HCEC 1CT (cell line): ENCODE data around the gene ARL11.
"Not testable (repeated sequence)": the region's sequence is repeated elsewhere in the genome, so short reads cannot be mapped to it uniquely, and the experiment has no call there.

Experiments
- DNase-seq: peaks from one replicate; pipeline ENCODE4 v3.0.0-alpha.2; 2017

ARL11 gene

GRCh38 chr13:49627831-49628652, at the start of gene ARL11:
Gene ARL11, plus strand, starts transcription at chr13:49628507. Its CDS starts 1,941 bp downstream, at chr13:49630448.
- no peak for DNase-seq

GRCh38 chr13:49579501-49579900, 48.8 kb upstream of the ARL11 start:
- no peak for DNase-seq

DNA sequence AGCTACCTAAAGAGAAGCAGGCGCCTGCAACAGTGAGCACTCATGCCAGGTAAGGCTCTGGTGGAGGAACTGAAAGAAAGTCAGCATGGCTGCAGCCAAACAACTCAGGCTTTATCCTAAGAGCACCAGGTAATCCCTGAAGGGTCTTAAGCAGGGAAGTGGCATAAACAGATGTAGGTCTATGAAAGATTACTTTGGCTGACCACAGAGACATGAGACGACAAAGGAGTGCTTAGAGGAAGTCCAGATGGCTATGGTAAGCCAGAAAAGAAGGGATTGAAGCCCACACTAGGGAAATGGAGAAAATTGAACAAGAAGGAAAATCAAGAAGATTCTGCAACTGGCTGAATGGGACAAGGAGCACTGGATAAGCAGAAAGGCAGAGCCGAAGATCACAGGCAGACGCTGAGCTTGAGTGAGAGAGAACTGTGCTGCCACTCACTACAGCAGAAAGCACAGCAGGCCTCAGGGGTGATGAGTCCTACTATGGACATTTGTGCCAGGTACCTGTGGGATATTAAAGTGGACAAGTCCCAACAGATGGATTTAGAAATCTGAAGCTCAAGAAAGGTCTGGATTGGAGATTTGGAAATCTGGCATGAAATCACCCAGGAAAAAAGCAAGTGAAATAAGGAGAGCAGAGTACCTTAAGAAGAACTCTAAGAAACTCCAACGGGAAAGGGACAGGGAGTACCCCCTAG, 47.2 kb upstream of the ARL11 start:
- no peak for DNase-seq

GRCh38 chr13:49584771-49585182, 43.5 kb upstream of the ARL11 start:
- DNase-seq: peak; percentile 9

GRCh38 chr13:49585220-49586157, 42.8 kb upstream of the ARL11 start, which contains the start of gene RCBTB1:
Gene RCBTB1, minus strand, starts transcription at chr13:49585558. Its CDS starts 18,279 bp downstream, at chr13:49567279.
- DNase-seq: peak; percentile 63

GRCh38 chr13:49586717-49587116, 41.6 kb upstream of the ARL11 start:
- no peak for DNase-seq

DNA sequence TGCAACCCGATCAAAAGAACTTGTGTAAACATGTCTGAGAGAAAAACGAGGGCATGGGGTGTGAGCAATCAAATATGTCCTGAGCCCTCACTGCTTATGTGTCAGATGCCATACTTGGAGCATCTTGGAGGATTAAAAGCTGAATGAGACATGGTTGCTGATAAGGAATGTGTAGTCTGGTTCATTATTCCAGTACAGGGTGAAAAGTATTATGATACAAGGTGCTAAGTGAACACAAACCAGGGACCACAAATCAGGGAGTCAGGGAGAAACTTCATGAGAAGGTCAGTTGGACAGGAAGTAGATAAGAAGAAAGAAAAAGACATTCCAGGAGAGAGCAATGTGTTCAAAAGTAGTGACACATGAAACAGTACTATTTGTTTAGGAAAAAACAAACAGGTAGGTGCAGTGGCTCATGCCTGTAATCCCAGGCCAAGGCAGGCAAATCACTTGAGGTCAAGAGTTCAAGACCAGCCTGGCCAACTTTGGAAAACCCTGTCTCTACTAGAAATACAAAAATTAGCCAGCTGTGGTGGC, 40.9 kb upstream of the ARL11 start:
- DNase-seq: peak; percentile 24

DNA sequence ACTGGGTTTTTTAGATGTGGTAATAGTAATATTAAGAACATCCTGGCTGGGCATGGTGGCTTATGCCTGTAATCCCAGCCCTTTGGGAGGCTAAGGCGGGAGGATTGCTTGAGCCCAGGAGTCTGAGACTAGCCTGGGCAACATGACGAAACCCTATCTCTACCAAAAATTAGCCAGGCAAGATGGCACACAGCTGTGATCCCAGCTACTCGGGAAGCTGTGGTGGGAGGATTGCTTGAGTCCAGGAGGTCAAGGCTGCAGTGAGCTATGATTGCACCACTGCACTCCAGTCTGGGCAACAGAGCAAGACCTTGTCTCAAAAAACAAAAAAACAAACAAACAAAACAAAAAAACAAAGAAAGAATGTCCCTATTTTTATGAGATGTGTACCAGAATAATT, 37.6 kb upstream of the ARL11 start:
- DNase-seq: not testable (repeated sequence)

DNA sequence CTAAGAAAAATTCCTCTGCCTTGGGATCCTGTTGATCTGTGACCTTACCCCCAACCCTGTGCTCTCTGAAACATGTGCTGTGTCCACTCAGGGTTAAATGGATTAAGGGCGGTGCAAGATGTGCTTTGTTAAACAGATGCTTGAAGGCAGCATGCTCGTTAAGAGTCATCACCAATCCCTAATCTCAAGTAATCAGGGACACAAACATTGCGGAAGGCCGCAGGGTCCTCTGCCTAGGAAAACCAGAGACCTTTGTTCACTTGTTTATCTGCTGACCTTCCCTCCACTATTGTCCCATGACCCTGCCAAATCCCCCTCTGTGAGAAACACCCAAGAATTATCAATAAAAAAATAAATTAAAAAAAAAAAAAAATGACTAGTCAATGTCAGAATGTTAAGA, 34.4 kb upstream of the ARL11 start:
- DNase-seq: not testable (repeated sequence)

DNA sequence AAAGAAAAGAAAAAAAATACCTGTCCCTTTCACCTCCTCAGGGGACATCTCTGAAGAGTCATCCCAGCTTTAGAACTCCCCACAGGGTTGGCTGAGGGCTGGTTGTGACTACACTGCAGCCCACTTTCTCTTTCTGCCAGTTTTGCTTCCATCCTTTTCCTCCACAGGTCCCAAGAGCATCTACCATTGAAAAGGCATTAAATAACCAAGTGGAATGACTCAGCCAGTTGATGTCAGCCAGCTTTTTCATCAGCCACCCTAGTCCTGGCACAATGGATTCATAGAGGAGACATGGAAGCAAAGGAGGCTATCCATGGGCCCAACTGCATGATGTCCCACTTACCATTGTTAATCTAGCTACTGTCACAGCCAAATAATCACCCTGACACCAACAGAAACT, 33.7 kb upstream of the ARL11 start:
- DNase-seq: no peak

DNA sequence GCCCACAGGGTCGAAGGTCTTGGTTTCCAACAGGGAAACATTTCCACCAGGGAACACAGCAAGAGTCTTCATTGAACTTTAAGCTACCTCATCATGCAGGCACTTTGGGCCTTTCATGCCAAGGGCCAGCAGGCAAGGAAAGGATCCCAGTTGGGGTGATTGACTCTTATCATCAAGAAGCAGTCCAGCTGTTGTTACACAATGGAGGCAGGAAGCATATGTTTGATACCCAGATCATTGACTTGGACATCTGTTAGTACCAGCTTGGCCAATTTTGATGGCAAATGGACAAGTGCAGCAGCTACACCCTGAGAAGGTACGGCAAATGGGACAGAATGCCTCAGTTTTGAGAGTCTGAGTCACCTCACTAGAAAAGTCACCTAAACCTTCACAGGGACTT, 32.1 kb upstream of the ARL11 start:
- DNase-seq: no peak

DNA sequence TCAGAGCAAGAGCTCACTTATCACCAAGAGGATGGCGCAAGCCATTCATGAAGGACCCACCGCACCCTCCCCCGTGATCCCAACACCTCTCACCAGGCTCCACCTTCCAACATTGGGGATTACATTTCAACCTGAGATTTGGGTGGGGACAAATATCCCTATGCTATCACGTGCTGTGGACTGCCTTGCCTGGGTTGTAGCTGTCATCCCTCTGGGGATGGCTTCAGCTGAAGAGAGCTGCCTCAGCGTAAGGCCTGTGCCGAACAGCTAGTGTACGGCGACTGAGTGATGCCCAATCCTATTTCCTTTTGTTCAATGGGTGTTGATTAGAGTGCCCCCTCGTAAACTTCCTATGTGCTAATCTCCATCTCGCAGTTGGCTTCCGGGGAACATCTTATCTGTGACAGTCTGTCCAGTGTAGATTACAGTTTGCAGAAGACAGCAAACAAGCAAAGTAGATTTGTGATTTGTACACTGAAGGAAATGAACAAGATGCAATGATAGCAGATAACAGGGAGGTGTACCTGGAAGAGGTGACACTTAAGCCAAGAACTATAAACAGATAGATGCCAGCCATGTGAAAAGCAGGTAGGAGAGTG, 31.2 kb upstream of the ARL11 start:
- DNase-seq: no peak

- DNase-seq: no peak
Observed at GRCh38 chr13:49602005-49602404, 26.3 kb upstream of the ARL11 start.

DNA sequence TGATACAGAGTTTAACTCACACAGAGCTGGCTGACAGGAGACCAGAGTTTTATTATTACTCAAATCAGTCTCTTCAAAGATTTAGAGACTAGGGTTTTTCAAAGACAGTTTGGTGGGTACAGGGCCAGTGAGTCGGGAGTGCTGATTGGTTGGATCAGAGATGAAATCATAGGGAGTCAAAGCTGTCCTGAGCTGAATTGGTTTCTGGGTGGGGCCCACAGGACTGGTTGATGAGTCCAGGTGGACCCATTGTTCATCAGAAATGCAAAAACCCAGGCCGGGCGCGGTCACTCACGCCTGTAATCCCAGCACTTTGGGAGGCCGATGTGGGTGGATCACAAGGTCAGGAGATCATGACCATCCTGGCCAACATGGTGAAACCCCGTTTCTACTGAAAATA, 25.7 kb upstream of the ARL11 start:
- not testable (repeated sequence) for DNase-seq

GRCh38 chr13:49604570-49604969, 23.7 kb upstream of the ARL11 start:
- no peak for DNase-seq

GRCh38 chr13:49606747-49607648, 21.3 kb upstream of the ARL11 start:
- peak; percentile 90 for DNase-seq

- DNase-seq: no peak
Observed at GRCh38 chr13:49607761-49608160, 20.5 kb upstream of the ARL11 start.

DNA sequence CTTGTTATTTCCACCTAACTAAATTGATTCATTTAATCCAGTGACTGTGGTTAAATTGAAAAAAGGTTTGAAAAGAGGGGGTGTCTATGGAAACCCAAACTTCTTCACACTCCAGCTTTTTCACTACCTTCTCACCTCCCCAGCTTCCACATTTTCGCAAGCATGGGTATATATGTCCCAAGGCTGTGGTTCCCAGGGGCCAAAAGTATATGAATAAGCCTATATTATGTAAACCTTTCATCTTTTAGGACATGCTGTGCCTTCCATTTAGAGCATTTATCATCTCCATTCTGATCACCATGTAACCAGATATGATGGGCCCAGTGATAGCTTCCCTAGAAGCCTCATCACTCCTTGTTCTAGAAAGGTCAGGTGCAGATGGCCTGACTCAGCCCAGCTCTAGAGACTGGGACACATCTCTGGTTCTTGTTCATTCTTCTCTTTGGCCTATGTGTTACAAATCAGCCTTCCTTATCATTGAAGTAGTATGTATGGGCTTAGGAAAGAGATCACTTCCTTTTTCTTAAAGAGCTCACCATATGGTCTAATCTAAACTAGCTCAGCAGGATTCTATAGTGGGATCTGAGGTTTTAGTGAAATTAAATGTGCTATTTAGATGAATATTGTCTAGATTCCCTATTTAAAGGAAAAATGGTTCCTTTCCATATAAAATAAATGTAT, 19.5 kb upstream of the ARL11 start:
- DNase-seq: no peak

DNA sequence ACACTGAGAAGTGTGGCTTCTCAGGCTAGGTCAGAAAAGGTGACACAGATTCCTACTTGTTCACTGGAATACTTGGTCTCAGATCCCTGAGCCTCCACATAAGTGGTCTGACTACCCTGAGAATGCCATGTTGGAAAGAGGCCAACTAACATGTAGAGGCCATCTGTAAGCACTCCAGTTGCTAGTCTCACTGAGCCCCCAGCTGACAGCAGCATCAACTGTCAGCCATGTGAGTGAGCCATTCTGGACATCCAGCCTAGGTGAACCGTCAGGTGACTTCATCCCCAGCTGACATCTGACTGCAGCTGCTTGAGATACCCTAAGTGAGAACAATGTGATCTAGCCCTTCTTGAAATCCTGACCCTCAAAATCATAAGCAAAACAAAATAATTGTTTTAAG, 18.1 kb upstream of the ARL11 start:
- DNase-seq: no peak

DNA sequence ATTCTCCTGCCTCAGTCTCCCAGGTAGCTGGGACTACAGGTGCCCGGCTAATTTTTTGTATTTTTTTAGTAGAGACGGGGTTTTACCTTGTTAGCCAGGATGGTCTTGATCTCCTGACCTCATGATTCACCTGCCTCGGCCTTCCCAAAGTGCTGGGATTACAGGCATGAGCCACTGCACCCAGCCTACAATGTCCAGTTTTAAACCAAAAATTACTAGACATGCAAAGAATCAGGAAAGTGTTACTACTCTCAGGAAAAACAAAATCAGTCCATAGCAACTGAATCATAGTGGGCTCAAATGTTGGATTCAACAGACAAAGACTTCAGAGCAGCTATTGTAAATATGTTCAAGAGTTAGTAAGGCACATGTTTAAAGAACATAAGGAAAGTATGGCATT, 16.3 kb upstream of the ARL11 start:
- DNase-seq: not testable (repeated sequence)
